BJ (cell line): ENCODE results near the gene OSGEPL1. TPM values are rescaled to one million over a fixed set of nuclear protein-coding genes. Genes with fewer than 3 reads are reported as not detected.

Experiments used
- CTCF ChIA-PET: fragments of 350-600 bp; formaldehyde crosslinking; extraction: SDS; loops from one replicate; lab custom pipeline; 2021; ENCODE audit warnings: antibody characterized with exemption, inconsistent platforms; lab: Yijun Ruan, JAX
- POLR2A ChIA-PET: fragments of 300-600 bp; sonication (Branson Sonifier 250); formaldehyde crosslinking; extraction: SDS; loops from one replicate; lab custom pipeline; 2021; ENCODE audit warnings: antibody characterized with exemption; lab: Charles Lee
- DNase-seq: peaks from one replicate; pipeline ENCODE4 v3.0.0-alpha.2; 2011; ENCODE audit warnings: low read depth
- H3K27me3 ChIP-seq: 2 replicates; pipeline ENCODE4 v1.6.0; 2011; ENCODE audit warnings: low read length; ENCODE audit not compliant: control insufficient read depth, insufficient read depth
- H3K36me3 ChIP-seq: 2 replicates; pipeline ENCODE4 v1.5.1; 2011; ENCODE audit warnings: low read length; ENCODE audit not compliant: control insufficient read depth, insufficient read depth
- H3K4me3 ChIP-seq: 2 replicates; pipeline ENCODE4 v1.5.1; 2011; ENCODE audit warnings: low read depth, mild to moderate bottlenecking, control low read depth, low read length
- CTCF ChIP-seq: IDR thresholded peaks from 2 replicates; pipeline ENCODE4 v1.5.1; 2011; ENCODE audit warnings: low read depth, mild to moderate bottlenecking, control low read depth, inconsistent platforms, low read length, moderate library complexity; ENCODE audit not compliant: insufficient read depth
- polyA minus RNA-seq: library from RNA; depleted of rRNA, polyadenylated mRNA; stranded (reverse); fragments of >200 nt; gene quantifications from 2 replicates; pipeline ENCODE4 v1.2.3, GENCODE V29; 2011; rRNA and poly(A)+ RNA removed
- polyA plus RNA-seq: library from polyadenylated mRNA; depleted of rRNA; stranded (reverse); fragments of >200 nt; gene quantifications from 2 replicates; pipeline ENCODE4 v1.2.3, GENCODE V29; 2011; rRNA removed

OSGEPL1 gene
- polyA plus RNA-seq (3.2 and 5.3 TPM in 2 replicates), polyA minus RNA-seq (3.1 and 4.0 TPM in 2 replicates)

DNA sequence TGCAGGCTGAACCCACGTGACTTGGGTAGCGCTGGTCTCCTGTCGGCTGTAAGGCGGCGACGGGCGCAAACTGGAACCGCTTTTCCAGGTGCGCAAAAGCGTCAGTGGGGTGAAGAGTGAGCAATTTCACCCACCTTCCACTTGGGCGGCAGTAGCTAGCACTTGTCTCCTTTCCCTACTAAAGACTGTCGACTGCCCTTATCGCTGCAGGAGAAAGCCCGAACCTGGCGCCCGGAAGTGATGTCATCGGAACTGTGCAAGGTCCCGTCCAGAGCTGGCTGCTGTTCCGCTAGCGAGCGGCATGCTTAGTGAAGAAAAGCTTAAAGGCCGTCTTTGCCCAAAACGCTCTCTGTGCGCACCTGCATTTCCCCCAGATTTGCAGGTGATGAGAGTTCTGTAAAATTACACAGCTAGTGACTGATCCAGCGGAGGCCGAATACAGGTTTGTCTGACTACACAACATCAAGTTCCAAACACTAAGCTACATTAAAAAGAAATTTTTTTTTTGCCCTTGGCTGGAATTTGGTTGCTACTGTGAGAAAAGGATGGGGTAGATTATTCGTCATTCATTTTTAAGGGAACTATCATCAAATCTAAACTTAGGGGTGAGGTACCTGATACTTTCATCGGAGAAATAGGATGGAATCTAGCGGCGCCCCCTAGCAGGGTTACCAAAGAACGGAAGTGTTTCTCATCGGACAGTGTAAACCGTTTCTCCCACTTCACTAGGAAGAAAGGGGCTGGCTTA is at the start of gene OSGEPL1:
OSGEPL1 (minus strand) TSS at position 242 of the 748 bp plus-strand sequence. CDS start 1,152 bp downstream, outside the sequence.
- peak; percentile 71 for TF ChIP-seq CTCF
- H3K36me3 ChIP-seq = no peaks in the 10 kb centered on the region; the same call in 1 of the 2 replicates
- peak within 1 kb of the TSS; percentile 76 for H3K4me3 ChIP-seq
- DNase-seq = peak; percentile 47
- no peaks in the 10 kb centered on the region for H3K27me3 ChIP-seq
- ChIA-PET CTCF (interaction anchor here (0.7 to 1.5 kb wide), 17 partner anchors 9 to 326 kb away, joined by 3 to 10 read pairs (median 4); partner anchors contain the start of genes ORMDL1 and PMS1), POLR2A (interaction anchor here (0.6 kb wide), 1 partner anchor 143 kb away, joined by 8 read pairs; no protein-coding TSS in a partner anchor)

DNA sequence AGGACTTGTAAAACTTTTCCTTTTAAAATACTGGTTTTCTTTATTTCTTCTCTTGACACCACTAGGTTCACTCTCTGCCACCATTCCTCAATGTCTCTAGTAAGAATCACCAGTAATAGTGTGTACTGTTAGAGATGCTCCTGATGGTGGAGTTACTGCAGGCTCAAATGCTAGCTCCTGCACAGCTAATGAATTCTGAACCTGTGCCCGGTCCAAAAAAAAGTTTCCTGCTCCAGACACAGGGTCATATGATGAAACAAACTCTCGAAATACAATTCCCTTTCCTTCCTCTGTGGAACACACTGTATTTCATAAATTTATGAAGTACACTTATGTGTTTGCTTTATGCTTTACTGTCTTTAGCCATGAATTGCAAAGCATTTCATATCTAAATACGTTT is 40.8 kb upstream of the OSGEPL1 start:
- H3K36me3 ChIP-seq = peaks cover 3% of the 10 kb centered on the region; the same call in 1 of the 2 replicates
- CTCF ChIA-PET = no interaction called here
- DNase-seq = no peak

GRCh38 chr2:189802396-189802912 is 39.9 kb upstream of the OSGEPL1 start:
- POLR2A ChIA-PET = no interaction called here
- CTCF ChIA-PET = interaction anchor here (0.6 to 1.2 kb wide), 4 partner anchors 9 to 267 kb away, joined by 3 to 4 read pairs (median 4); no protein-coding TSS in a partner anchor

More for the DNA sequence above, 40.8 kb upstream of the OSGEPL1 start:
- POLR2A ChIA-PET = no interaction called here
- no peak for TF ChIP-seq CTCF
- H3K27me3 ChIP-seq = no peaks in the 10 kb centered on the region
- no peak overlapping the region for H3K4me3 ChIP-seq

DNA sequence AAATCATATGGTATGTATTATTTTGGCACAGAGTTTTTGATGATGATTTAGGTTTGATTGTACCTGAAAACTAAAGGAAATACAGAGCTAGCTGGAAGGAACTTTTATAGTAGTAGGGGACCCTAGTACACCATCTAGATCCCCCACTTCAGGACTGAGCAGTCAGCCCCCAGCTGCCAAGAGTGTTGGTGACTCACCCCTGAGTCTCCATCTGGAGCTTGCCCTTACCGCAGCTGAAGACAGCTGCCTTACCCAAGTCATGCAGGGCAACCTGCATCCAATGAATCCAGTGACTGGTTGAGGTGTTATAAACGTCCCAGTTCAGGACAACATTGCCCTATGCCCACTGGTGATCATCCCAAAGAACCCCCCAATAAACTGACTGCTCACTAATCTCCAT is 36.9 kb upstream of the OSGEPL1 start:
- no peak for DNase-seq
- POLR2A ChIA-PET = interaction anchor here (0.6 kb wide), 1 partner anchor 27 kb away, joined by 3 read pairs; no protein-coding TSS in a partner anchor
- Histone ChIP-seq H3K27me3 (no peaks in the 10 kb centered on the region), H3K4me3 (no peak overlapping the region), H3K36me3 (peaks cover 3% of the 10 kb centered on the region; the same call in 1 of the 2 replicates)
- CTCF ChIA-PET = interaction anchor here (0.6 to 3.5 kb wide), 8 partner anchors 9 to 289 kb away, joined by 3 to 40 read pairs (median 5); no protein-coding TSS in a partner anchor
- TF ChIP-seq CTCF = no peak

More at GRCh38 chr2:189802396-189802912, 39.9 kb upstream of the OSGEPL1 start:
- DNase-seq = no peak
- no peaks in the 10 kb centered on the region for H3K27me3 ChIP-seq
- H3K36me3 ChIP-seq = peaks cover 3% of the 10 kb centered on the region; the same call in 1 of the 2 replicates
- TF ChIP-seq CTCF = no peak
- H3K4me3 ChIP-seq = no peak overlapping the region

DNA sequence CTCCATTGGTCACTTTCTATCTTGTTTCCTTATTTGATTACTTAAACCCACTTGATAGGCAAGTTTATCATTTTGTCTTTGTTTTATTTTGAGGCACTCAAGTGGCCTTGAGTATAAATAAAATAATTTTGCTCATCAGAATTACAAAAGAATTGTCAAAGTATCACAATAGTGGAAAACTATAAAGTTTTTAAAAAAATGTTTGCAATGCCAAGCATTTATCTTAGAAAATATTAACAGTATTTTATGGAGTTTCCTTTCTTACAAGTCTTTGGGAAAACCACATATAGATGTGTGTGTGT is 36.4 kb upstream of the OSGEPL1 start:
- H3K27me3 ChIP-seq = no peaks in the 10 kb centered on the region
- POLR2A ChIA-PET = interaction anchor here (0.7 kb wide), 1 partner anchor 29 kb away, joined by 11 read pairs; no protein-coding TSS in a partner anchor
- H3K4me3 ChIP-seq = no peak overlapping the region
- peaks cover 2% of the 10 kb centered on the region; the same call in 1 of the 2 replicates for H3K36me3 ChIP-seq
- CTCF ChIA-PET = interaction anchor here (0.6 to 3.5 kb wide), 14 partner anchors 10 to 290 kb away, joined by 3 to 40 read pairs (median 4); partner anchors contain the start of genes ORMDL1 and PMS1
- DNase-seq = no peak
- TF ChIP-seq CTCF = no peak
